Muscle of back (tissue), 11 donors: Measurements from ENCODE around the gene HEXB. TPM values are rescaled to one million over a fixed set of nuclear protein-coding genes. Genes with fewer than 3 reads are reported as not detected.
"Not testable (repeated sequence)": the region's sequence is repeated elsewhere in the genome, so short reads cannot be mapped to it uniquely, and the experiment has no call there.

Experiments used
- DNase-seq, 3 donors: peaks; one replicate each; pipeline versions ENCODE4 v3.0.0 to v3.0.0-alpha.2; 2013
- polyA plus RNA-seq, 10 donors: library from polyadenylated mRNA; unstranded; fragments of 120-200 nt; gene quantifications; one replicate each; pipeline ENCODE4 v1.2.1, GENCODE V29; 2013; ENCODE audit not compliant: insufficient read length in 10 of 10

HEXB gene
- polyA plus RNA-seq, 10 donors = 35.2 to 54.0 (median 42.0) TPM

DNA sequence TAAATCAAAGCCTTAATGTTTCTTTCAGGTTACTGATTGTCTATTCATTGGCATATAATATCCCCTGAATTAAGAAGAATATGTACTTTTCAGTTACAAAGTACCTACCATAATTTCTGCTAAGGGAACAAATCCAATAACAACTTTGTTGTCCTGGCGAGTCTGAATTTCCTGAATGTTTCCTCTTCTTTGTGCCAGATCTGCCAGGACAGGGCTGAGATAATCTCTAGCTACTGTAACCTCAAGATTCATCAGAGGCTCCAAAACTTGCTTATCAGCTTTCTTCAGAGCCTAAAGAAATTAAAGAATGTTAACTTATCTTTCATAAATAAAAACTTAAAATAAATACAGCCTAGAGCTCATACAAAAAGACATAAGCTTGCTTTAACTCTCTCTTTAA, 37.2 kb downstream of the HEXB start:
- DNase-seq = no peak

DNA sequence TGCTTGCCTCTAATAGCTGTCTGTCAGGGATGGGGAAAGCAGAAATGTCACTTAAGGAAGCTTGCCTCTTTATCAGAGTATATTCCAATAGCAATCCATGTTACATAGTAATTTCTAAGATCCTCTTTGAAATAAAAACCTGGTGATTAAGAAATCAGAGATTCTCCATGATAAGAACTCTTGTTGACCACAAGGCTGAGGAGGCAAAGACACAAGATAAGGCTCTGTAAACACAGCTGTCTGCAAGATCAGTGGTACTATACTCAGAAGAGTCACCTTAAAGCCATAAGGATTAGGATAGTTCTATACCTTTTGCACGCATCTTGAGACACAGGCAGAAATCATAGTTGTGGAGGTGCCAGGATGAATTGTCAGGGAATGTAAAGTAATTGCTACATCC, 40.3 kb downstream of the HEXB start:
- no peak for DNase-seq

DNA sequence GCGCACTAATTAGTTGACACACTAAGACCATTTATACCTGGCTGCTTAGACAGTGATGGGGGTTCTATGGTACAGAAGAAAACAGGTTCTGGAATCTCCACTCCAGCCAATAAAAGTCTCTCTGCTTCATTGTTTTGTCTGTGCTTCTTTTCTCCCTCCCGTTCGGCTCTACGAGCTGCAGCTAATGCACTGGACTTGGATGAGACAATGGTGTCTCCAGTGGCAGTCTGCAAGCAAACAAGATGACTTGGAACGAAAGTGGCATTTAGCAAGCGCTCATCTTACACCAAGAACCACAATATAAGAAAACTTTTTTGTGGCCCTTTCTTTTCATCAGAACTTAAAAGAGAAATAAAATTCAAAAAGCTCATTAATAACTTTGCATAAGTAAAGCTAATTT, 51.7 kb downstream of the HEXB start:
- no peak for DNase-seq

DNA sequence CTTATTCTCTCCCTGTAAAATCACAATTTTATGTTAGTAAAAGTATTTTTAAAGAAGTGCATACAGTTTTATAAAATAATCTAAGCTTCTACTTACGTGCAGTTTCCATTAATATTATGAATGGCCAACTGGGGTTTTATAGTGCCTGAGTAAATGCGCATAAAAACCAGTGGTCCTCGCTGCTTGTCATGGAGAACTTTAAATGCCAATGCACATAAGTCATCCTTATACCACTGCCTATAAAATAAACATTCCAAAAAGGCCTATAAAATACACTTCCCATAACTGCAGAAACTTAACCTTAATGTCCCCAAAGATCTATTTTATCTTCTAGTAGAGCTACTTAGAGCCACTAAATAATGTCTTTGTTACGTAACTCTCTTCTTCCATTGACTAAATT, 53.4 kb downstream of the HEXB start:
- DNase-seq = no peak

DNA sequence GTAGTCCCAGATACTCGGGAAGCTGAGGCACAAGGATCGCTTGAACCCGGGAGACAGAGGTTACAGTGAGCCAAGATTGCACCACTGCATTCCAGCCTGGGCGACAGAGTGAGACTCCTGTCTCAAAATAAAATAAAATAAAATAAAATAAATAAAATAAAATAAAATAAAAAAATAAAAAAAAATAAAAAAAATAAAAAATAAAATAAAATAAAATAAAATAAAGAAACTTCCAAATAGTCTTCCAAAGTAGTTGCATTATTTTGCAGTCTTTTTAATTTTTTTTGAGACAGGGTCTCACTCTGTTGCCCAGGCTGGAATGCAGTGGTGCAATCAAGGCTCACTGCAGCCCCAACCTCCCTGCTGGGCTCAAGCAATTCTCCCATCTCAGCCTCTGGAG, 63.7 kb downstream of the HEXB start:
- not testable (repeated sequence) for DNase-seq

- DNase-seq = no peak
Measured at GRCh38 chr5:74761241-74761640, 76.2 kb downstream of the HEXB start.

GRCh38 chr5:74762599-74762998, 77.6 kb downstream of the HEXB start:
- peak in 1 of 3 donors; percentile 10 for DNase-seq

DNA sequence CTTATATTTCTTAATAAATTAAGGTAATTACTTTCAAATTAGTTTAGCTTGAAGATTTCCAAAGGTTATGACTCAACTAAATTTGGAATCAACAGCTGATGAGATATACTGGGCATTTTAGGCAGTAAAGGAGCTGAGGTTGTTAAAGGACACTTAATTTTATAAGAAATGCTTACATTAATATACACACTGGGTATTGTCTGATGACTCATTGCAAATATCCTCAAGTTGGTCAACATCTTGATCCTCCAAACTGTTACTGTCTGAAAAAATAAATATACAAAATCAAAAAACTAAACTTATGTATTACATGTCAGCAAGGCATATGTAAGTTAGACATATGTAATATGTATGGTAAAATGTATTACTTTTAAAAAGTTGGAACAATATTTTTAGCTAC, 78.5 kb downstream of the HEXB start:
- DNase-seq = no peak

- no peak for DNase-seq
Measured at GRCh38 chr5:74765201-74765600, 80.2 kb downstream of the HEXB start.

DNA sequence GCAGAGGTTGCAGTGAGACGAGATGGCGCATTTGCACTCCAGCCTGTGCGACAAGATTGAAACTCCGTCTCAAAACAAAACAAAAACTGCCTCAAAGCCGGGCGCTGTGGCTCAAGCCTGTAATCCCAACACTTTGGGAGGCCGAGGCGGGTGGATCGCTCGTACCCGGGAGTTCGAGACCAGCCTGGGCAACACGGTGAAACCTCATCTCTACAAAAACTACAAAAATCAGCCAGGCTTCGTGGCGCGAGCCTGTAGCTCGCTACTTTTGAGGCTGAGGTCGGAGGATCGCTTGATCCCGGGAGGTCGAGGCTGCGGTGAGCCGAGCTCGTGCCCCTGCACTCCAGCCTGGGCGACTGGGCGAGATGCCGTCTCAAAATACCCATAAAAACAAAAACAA, 80.9 kb downstream of the HEXB start:
- no peak for DNase-seq

GRCh38 chr5:74766418-74766848, 81.4 kb downstream of the HEXB start:
- peak in 2 of 3 donors; percentile 17 to 28 for DNase-seq

- peak; percentile 93 to 98 (median 93) for DNase-seq
Measured at GRCh38 chr5:74766849-74767578, 82.0 kb downstream of the HEXB start, which contains the start of the genes GFM2 and NSA2. TSS of gene GFM2 (minus strand) at chr5:74767117. CDS start at chr5:74763742, 3,375 bp downstream. TSS of gene NSA2 (plus strand) at chr5:74767249. CDS start at chr5:74767361, 112 bp downstream.

- DNase-seq = peak in 1 of 3 donors; percentile 13
Measured at GRCh38 chr5:74767579-74767913, 82.5 kb downstream of the HEXB start.

Other genes starting within 250 kb of the HEXB start
- 10 to 100 TPM; 21.3 to 40.0 (median 27.2) TPM for gene ENC1, start 44.5 kb upstream of the HEXB start, polyA plus RNA-seq
- 10 to 100 TPM; 20.2 to 31.8 (median 25.3) TPM for gene GFM2, start 81.9 kb downstream of the HEXB start, polyA plus RNA-seq
- gene NSA2, start 82.0 kb downstream of the HEXB start, polyA plus RNA-seq = 100 to 1,000 TPM; 223 to 338 (median 230) TPM
- gene FAM169A, start 181.2 kb downstream of the HEXB start, polyA plus RNA-seq = 1 to 10 TPM in 5 of 10 donors, under 1 TPM in 5; 0.69 to 2.2 (median 0.97) TPM